ENCODE results near the gene RBMS3. TPM values are rescaled to one million over a fixed set of nuclear protein-coding genes. Genes with fewer than 3 reads are reported as not detected.

RBMS3 gene
- total RNA-seq, 1 experiment from 2014 or later = 7.4 TPM

DNA sequence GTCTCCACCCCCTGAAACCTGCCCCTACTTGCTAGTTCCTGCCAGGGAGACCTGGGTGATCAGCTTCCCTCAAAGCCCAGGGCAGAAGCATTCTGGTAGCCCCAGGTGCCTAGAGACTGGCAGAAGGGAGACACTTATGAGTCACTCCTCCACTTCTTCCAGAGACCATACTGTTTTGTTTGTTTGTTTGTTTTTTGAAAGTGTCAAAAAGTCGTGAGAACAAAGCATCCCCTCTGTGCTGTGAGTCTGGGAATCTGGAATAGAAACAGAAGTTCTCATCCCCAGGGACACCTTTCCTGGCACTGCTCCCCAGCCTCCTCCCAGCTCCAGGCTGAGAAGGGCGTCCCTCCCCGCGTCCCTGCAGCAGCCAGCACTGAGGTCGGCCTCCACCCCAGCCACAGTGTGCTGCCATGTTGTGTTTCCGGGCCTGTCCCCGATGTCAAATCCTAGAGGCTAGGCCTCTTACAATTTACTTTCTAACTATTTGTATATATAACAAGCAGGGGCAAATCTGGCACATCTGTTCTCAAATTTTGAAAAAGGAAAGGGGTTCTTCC is 573.0 kb downstream of the RBMS3 start:
- no peak for DNase-seq
- Mint-ChIP-seq H3K27ac (ENCODE audit: unreplicated experiment) (no peak overlapping the region), H3K9me3 (ENCODE audit: unreplicated experiment) (no peaks in the 10 kb centered on the region), H3K36me3 (ENCODE audit: insufficient read depth, unreplicated experiment) (no peaks in the 10 kb centered on the region), H3K4me3 (ENCODE audit: unreplicated experiment) (no peak overlapping the region), H3K27me3 (ENCODE audit: insufficient read depth, unreplicated experiment) (no peaks in the 10 kb centered on the region), H3K4me1 (ENCODE audit: low read depth, unreplicated experiment) (peaks cover 6% of the 10 kb centered on the region)
- ChIA-PET POLR2A (no interaction called here), CTCF (no interaction called here)
- H3K36me3 ChIP-seq (ENCODE audit: control insufficient read depth, insufficient read depth, low read length) = no peaks in the 10 kb centered on the region
- intact Hi-C loops (cut with micrococcal nuclease; ENCODE audit: unreplicated experiment) = no loop called here
- TF ChIP-seq, protein P1, sequence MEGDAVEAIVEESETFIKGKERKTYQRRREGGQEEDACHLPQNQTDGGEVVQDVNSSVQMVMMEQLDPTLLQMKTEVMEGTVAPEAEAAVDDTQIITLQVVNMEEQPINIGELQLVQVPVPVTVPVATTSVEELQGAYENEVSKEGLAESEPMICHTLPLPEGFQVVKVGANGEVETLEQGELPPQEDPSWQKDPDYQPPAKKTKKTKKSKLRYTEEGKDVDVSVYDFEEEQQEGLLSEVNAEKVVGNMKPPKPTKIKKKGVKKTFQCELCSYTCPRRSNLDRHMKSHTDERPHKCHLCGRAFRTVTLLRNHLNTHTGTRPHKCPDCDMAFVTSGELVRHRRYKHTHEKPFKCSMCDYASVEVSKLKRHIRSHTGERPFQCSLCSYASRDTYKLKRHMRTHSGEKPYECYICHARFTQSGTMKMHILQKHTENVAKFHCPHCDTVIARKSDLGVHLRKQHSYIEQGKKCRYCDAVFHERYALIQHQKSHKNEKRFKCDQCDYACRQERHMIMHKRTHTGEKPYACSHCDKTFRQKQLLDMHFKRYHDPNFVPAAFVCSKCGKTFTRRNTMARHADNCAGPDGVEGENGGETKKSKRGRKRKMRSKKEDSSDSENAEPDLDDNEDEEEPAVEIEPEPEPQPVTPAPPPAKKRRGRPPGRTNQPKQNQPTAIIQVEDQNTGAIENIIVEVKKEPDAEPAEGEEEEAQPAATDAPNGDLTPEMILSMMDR (IDR thresholded peaks at IDR 0.05; ENCODE audit: insufficient read depth in 1 of 2, low read depth in 1 of 2, low read length in 1 of 2, severe bottlenecking in 1 of 2, unreplicated experiment in 1 of 2) = no peak
- 0 out of 2 replicates have a peak, but pooled peaks cover 3% of the 10 kb centered on the region for H3K4me1 ChIP-seq
- no TSS peak for BruUV-seq (replicated peaks)
- no peaks in the 10 kb centered on the region for H3K27me3 ChIP-seq (replicated peaks; ENCODE audit: control insufficient read depth, insufficient read depth, low read length)
- no peak overlapping the region for H3K4me3 ChIP-seq (ENCODE audit: low read depth, low read length)
- no peaks in the 10 kb centered on the region for H3K9me3 ChIP-seq

DNA sequence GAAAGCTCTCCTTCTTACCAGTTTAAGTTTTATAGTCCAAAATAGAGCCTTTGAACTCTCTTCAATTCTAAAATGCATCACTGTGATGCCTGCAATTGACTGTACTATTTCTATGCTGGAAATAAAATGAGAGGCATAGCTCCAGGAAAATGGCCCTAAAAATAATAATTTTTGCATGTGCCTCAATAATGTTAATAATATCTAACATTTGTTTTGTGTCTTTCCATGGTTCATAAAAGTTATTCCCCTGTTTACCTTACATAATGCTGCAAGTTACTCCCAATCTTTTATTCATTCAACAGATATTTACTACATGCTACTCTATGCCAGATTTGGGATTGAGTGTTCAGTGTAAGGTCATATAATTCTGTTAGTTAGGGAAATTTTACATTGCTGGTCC is 574.0 kb downstream of the RBMS3 start:
- Histone ChIP-seq H3K9me3 (no peaks in the 10 kb centered on the region), H3K36me3 (ENCODE audit: control insufficient read depth, insufficient read depth, low read length) (no peaks in the 10 kb centered on the region), H3K4me1 (0 out of 2 replicates have a peak, but pooled peaks cover 3% of the 10 kb centered on the region), H3K27me3 (replicated peaks; ENCODE audit: control insufficient read depth, insufficient read depth, low read length) (no peaks in the 10 kb centered on the region), H3K4me3 (ENCODE audit: low read depth, low read length) (no peak overlapping the region)
- no peaks in the 10 kb centered on the region for H3K36me3 Mint-ChIP-seq (ENCODE audit: insufficient read depth, unreplicated experiment)
- intact Hi-C loops (cut with micrococcal nuclease; ENCODE audit: unreplicated experiment) = no loop called here
- TF ChIP-seq, protein P1 (IDR thresholded peaks at IDR 0.05; ENCODE audit: insufficient read depth in 1 of 2, low read depth in 1 of 2, low read length in 1 of 2, severe bottlenecking in 1 of 2, unreplicated experiment in 1 of 2) = no peak
- no TSS peak for BruUV-seq (replicated peaks)
- no peaks in the 10 kb centered on the region for H3K9me3 Mint-ChIP-seq (ENCODE audit: unreplicated experiment)
- no peak overlapping the region for H3K27ac Mint-ChIP-seq (ENCODE audit: unreplicated experiment)
- peaks cover 6% of the 10 kb centered on the region for H3K4me1 Mint-ChIP-seq (ENCODE audit: low read depth, unreplicated experiment)
- no peak for DNase-seq
- no peaks in the 10 kb centered on the region for H3K27me3 Mint-ChIP-seq (ENCODE audit: insufficient read depth, unreplicated experiment)
- POLR2A ChIA-PET = no interaction called here
- no peak overlapping the region for H3K4me3 Mint-ChIP-seq (ENCODE audit: unreplicated experiment)
- CTCF ChIA-PET = no interaction called here

- no peak for DNase-seq
- no peaks in the 10 kb centered on the region for H3K9me3 Mint-ChIP-seq (ENCODE audit: unreplicated experiment)
- peaks cover 3% of the 10 kb centered on the region for H3K27me3 Mint-ChIP-seq (ENCODE audit: insufficient read depth, unreplicated experiment)
- H3K9me3 ChIP-seq = no peaks in the 10 kb centered on the region
- no peak overlapping the region for H3K4me3 ChIP-seq (ENCODE audit: low read depth, low read length)
- intact Hi-C loops (cut with micrococcal nuclease; ENCODE audit: unreplicated experiment) = no loop called here
- POLR2A ChIA-PET = no interaction called here
- no peak overlapping the region for H3K27ac Mint-ChIP-seq (ENCODE audit: unreplicated experiment)
- no peaks in the 10 kb centered on the region; the same call in 1 of the 2 replicates for H3K27me3 ChIP-seq (replicated peaks; ENCODE audit: control insufficient read depth, insufficient read depth, low read length)
- no peaks in the 10 kb centered on the region for H3K4me1 Mint-ChIP-seq (ENCODE audit: low read depth, unreplicated experiment)
- CTCF ChIA-PET = no interaction called here
- H3K36me3 Mint-ChIP-seq (ENCODE audit: insufficient read depth, unreplicated experiment) = no peaks in the 10 kb centered on the region
- BruUV-seq (replicated peaks) = no TSS peak
- H3K36me3 ChIP-seq (ENCODE audit: control insufficient read depth, insufficient read depth, low read length) = no peaks in the 10 kb centered on the region
- H3K4me3 Mint-ChIP-seq (ENCODE audit: unreplicated experiment) = no peak overlapping the region
- TF ChIP-seq, protein P1 (IDR thresholded peaks at IDR 0.05; ENCODE audit: insufficient read depth in 1 of 2, low read depth in 1 of 2, low read length in 1 of 2, severe bottlenecking in 1 of 2, unreplicated experiment in 1 of 2) = no peak
- 0 out of 2 replicates have a peak, but pooled peaks cover 3% of the 10 kb centered on the region for H3K4me1 ChIP-seq
Measured at GRCh38 chr3:29859726-29860270, 578.9 kb downstream of the RBMS3 start.

Measured in Caco-2 (cell line).